GM18502 (cell line): Measurements from ENCODE around the gene BCKDHB.
"Not testable (repeated sequence)": the region's sequence is repeated elsewhere in the genome, so short reads cannot be mapped to it uniquely, and the experiment has no call there.

Source experiments
- ATAC-seq: cut with Tn5 transposase; IDR thresholded peaks from one replicate; pipeline ENCODE4 v1.9.1; 2021; ENCODE audit warnings: mild to moderate bottlenecking; ENCODE audit not compliant: unreplicated experiment, poor library complexity

BCKDHB gene

GRCh38 chr6:80106418-80107235 is at the start of gene BCKDHB:
BCKDHB (plus strand) TSS chr6:80106671; CDS start chr6:80106694, 23 bp downstream.
- peak; percentile 99 for ATAC-seq

DNA sequence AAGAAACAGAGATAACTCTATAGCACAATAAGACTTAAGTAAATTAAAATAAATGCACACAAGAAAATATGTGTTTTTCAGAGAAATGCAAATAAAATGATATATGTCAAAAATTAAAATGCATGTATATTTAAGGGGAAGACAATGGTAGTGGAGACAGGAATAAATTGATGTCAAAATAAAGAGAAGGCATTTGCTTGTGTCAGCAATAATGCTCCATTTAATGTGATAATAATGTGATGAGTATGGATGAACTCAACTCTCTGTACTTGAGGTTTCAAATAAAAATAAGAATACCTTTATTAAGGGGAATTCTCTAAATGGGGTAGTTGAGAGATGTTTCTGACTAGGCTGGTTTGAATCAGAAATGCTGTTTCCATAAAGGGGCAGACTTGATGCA is 45.7 kb upstream of the BCKDHB start:
- no peak for ATAC-seq

DNA sequence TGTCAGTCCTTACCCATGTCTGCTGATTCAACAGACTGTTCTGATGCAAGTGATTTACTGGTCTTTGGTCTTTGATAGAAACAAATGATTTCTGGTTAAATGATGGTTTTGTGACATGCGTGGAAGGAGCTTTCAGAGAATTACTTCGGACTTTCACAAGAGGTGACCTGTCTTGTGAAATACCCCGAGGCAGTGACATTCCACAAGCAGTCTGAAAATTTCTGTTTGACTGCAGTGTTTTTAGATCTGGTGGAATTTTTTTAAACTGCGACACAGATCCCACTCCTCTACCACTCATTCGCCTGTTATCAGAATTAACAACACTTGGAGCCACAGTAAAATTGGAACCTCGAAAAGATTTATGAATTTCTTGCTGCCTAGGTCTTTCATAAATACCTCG is 38.3 kb upstream of the BCKDHB start:
- not testable (repeated sequence) for ATAC-seq

DNA sequence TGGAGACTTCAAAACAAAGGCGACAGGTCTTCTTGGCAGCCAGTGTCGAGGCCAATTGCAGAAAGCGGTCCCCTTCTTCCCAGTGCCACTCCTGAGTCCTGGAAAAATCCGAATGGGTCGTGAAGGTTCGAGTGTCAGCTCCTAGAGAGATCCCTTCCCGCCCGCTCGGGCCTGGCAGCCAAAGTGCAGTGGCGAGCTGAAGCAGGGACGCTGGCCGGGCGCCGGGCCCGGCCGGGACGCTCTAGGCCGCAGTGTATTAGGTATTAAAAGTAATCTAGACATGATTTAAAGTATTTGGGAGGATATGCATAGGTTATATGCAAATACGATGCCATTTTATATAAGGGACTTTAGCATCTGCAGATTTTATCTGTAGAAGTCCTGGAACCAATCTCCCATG is 36.0 kb upstream of the BCKDHB start:
- ATAC-seq: not testable (repeated sequence)

GRCh38 chr6:80077067-80077466 is 29.4 kb upstream of the BCKDHB start:
- no peak for ATAC-seq

GRCh38 chr6:80088637-80089036 is 17.8 kb upstream of the BCKDHB start:
- no peak for ATAC-seq

GRCh38 chr6:80091506-80091905 is 15.0 kb upstream of the BCKDHB start:
- no peak for ATAC-seq

GRCh38 chr6:80094017-80094416 is 12.5 kb upstream of the BCKDHB start:
- ATAC-seq: peak; percentile 71

GRCh38 chr6:80095600-80095999 is 10.9 kb upstream of the BCKDHB start:
- no peak for ATAC-seq

DNA sequence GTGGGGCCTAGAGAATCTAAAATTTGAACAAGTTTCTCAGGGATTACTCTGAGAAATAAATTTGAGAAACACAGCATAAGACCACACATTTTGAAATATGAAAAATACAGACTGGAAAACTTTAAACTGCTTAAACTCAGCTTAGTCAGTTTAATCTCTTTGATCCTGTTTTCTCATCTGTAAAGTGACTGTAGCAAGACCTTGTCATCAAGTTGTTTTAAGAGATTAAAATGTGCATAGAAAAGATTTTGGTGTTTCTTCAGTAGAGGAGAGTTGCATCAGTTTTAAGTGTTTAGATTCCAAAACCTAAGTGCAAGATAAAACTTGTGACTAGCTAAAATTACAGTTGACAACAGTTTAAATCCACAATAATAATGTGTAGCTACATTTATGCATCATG is 8.1 kb upstream of the BCKDHB start:
- no peak for ATAC-seq

- ATAC-seq: no peak
Measured at GRCh38 chr6:80104520-80104919, 2.0 kb upstream of the BCKDHB start.

- peak; percentile 19 for ATAC-seq
Measured at GRCh38 chr6:80105972-80106417, 476 bp upstream of the BCKDHB start.

DNA sequence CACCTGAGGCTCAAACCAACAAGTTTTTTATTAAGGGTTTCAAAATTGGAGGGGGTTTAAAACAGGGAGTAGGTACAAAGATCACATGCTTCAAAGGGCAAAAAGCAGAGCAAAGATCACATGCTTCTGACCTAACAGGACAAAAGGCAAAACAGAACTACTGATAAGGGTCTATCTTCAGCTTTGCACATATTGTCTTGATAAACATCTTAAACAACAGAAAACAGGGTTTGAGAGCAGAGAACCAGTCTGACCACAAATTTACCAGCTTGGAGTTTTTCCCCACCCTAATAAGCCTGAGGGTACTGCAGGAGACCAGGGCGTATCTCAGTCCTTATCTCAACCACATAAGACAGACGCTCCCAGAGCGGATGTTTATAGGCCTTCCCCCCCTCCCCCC is 16.1 kb downstream of the BCKDHB start:
- ATAC-seq: not testable (repeated sequence)

DNA sequence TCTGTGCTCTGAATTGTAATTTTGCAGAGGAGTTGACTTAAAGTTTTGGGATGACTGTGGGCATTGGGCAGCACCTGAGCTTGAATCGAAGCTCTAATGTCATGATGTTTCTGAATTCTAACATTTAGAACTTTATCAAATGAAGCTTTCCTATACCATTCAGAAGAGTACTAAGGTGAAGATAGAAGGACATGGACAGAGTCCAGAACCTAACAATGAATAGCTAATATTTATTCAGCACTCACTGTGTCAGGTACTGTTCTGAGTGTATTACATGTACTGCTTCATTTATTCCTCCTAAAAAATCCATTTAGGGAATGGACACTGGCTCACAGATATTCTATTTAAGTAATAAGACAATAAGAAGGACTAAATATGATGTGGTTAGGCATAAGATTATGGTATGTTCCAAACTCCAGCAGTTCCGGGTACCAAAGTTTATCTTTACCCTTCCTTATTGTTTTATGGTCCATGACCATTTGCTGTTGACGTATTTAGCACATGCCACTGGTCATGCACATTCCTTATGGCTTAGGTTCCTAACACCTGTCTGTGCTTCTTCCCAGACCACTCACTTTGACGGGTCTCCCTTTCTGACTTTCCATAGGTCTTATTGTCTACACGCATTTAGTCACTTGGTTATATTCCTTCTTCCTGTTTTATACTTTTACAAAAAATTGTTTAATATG is 20.3 kb downstream of the BCKDHB start:
- ATAC-seq: no peak

DNA sequence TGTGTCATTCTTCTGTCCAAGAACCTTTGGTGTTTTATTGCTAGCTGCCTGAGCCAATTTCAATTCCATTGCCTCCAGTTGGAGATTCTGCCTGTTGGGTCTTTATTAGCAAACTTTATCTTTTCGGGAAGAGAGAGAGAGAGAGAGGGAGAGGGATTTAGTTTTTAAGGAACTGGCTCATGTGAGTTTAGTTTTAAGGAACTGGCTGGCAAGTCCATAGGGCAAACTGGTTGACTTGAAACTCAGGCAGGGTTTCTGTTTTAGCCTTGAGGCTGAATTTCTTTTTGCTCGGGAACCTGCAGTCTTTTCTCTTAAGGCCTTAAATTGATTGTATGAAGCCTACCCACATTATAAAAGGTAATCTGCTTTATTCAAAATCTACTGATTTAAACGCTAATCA is 23.0 kb downstream of the BCKDHB start:
- ATAC-seq: no peak

- no peak for ATAC-seq
Measured at GRCh38 chr6:80133020-80133419, 26.5 kb downstream of the BCKDHB start.

- no peak for ATAC-seq
Measured at GRCh38 chr6:80134065-80134464, 27.6 kb downstream of the BCKDHB start.

DNA sequence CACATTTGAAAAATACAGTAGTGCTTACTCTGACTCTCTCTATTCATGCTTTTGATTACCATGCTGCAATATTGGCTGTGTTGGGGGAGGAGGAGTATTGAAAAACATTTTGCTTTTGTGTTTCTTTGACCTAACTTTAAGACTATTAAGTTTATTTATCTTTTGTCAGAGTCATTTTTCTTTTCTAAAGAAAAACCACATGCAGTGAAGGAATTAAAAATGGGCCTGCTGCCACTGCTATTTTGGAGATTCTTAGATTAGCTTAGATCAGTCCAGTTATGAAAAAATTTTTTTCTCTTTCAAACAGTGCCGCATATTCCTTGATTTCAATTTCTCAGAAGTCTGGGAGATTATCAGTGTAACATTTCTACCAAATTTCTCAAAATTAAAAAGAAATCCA is 36.1 kb downstream of the BCKDHB start:
- no peak for ATAC-seq

- no peak for ATAC-seq
Measured at GRCh38 chr6:80143419-80143937, 37.0 kb downstream of the BCKDHB start.

GRCh38 chr6:80144753-80145315 is 38.4 kb downstream of the BCKDHB start:
- no peak for ATAC-seq

- ATAC-seq: peak; percentile 72
Measured at GRCh38 chr6:80145509-80145908, 39.0 kb downstream of the BCKDHB start.
